ENCODE measurements around the gene LOXL1.

DNA sequence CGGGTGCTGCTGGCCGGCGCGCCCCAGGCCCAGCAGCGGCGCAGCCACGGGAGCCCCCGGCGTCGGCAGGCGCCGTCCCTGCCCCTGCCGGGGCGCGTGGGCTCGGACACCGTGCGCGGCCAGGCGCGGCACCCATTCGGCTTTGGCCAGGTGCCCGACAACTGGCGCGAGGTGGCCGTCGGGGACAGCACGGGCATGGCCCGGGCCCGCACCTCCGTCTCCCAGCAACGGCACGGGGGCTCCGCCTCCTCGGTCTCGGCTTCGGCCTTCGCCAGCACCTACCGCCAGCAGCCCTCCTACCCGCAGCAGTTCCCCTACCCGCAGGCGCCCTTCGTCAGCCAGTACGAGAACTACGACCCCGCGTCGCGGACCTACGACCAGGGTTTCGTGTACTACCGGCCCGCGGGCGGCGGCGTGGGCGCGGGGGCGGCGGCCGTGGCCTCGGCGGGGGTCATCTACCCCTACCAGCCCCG lies 777 bp downstream of the LOXL1 start:
- TF ChIP-seq CTCF (IDR thresholded peaks at IDR 0.05; ENCODE audit: poor library complexity, severe bottlenecking), result no peak
- no peak for TF ChIP-seq SMC3 (conservative IDR thresholded peaks at IDR 0.05; ENCODE audit: poor library complexity)
